Measurements from ENCODE around the gene DGAT2.

The DGAT2 gene

GRCh38 chr11:75779960-75780359 lies 11.4 kb downstream of the DGAT2 start:
- in situ Hi-C loops (cut with HindIII; ENCODE audit: low sequenced_read_pairs) = no loop called here

GRCh38 chr11:75780888-75781287 lies 12.3 kb downstream of the DGAT2 start:
- in situ Hi-C loops (cut with HindIII; ENCODE audit: low sequenced_read_pairs) = no loop called here

DNA sequence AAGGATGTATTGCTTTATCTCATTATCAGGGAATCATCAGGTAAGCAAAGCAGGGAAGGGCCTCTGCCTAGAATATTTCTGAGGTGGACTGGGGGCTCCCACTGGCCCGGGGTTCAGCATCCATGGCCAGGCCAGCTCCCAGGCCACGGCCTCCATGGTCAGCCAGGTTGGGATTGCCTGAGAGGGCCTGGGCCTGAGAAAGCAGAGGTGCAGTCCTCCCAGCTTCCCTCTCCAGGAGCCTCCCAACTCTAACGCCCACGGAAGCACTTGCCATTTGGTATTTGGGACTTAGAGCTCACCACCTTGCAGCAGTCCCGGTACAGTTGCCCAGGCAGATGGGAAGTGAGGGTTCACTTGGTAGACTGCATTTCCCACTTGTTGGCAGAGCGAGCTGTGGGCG lies 12.7 kb downstream of the DGAT2 start:
- in situ Hi-C loops (cut with HindIII; ENCODE audit: low sequenced_read_pairs) = no loop called here

DNA sequence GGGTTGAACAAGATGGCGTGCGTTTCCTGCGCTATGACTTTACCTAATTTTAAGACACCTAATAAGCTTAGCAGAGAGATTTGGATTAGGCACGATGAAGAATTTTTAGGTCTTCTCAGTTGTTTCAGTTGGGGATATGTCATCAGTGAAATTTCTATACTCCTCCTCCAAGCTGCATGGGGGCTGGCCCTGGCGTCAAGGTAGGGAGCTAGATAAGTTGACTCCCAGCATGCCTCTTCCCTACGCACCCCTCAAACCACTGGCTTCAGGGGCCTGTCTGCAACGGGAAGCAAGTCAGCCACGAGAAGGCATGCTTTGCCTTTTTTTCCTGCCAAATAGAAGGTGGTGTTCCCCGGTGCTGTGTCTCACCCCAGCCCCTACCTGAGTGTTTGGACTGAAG lies 13.3 kb downstream of the DGAT2 start:
- in situ Hi-C loops (cut with HindIII; ENCODE audit: low sequenced_read_pairs) = no loop called here

DNA sequence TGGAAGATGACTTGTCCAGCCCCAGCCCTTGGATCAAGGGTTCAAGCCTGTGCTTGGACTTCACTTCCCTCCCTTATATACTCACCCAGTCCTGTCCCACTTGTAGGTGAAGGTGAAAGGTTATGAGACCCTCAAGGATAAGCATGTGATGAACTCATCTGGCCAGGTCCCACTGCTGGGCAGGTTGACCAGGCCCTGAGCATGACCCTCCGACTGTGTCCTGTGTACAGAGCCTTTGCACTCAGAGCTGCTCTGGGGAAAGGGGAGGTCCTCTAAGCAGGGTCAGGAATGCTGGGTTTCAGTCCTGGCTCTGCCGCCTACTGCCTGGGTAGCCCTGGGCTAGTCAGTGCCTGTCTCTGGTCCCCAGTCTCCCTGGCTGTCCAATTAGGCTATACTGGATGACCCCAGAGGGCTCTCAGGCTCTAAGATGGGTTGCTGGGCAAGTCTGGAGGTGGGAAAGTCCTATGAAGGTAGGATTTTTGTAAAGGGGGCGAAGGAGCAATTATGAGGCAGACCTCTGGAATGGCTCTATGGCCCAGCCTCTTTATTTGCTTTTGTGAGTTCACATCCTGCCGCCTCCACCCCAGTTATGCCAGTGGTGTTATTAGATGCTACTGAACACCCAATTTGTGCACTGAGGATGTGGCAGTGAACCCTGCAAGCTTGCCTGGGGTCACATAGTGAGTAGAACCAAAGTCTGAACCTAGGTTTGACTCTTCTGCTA lies 14.1 kb downstream of the DGAT2 start:
- in situ Hi-C loops (cut with HindIII; ENCODE audit: low sequenced_read_pairs) = no loop called here

DNA sequence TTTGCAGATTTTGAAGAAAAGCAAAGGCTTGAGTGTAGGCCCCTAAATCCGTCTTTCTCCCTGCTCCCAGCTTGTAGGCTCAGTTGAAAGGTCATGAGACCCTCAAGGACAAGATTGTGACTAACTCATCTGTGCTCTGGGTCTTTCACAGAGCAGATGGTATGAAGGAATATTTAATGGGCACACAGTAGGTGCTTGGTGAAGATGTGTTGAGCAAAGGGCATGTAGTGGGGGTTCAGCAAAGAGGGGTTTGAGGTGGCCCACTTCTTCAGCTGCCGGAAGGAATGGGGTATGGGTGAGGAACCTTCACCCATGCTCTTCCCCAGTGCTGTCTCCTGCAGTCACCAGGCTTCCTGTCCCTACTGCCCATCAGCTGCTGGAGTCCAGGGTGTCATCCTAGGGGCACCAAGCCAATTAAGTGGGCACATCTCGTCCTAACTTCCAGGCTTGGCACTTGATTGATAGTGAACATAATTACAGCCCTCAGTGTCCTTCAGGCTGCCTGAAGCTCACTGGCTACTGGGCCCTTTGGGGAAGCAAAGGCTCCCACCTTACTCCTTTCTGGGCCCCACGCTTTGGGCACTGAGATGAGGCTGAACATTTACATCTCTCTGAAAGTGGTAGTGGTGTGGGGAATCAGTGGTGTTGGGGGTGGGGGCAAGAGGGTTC lies 15.0 kb downstream of the DGAT2 start:
- in situ Hi-C loops (cut with HindIII; ENCODE audit: low sequenced_read_pairs) = no loop called here

DNA sequence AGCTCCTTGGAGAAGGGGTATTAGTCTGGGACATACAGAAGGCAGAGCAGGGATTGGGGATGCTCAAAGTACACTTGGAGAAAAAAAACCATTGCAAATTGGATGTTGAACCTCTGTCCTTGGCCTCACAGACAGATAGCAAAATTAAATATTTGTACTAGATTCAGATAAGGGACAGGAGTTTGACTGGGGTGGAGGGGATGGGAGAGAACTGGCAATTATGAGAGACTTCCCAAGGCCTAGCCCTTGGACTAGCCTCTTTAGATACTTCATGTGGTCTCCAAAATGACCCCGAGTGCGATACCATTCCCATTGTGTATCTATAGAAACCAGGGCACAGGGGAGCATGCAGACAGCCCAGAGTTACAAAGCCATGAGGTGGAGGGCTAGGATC lies 15.5 kb downstream of the DGAT2 start:
- in situ Hi-C loops (cut with HindIII; ENCODE audit: low sequenced_read_pairs) = no loop called here

GRCh38 chr11:75784506-75784905 lies 15.9 kb downstream of the DGAT2 start:
- in situ Hi-C loops (cut with HindIII; ENCODE audit: low sequenced_read_pairs) = no loop called here

DNA sequence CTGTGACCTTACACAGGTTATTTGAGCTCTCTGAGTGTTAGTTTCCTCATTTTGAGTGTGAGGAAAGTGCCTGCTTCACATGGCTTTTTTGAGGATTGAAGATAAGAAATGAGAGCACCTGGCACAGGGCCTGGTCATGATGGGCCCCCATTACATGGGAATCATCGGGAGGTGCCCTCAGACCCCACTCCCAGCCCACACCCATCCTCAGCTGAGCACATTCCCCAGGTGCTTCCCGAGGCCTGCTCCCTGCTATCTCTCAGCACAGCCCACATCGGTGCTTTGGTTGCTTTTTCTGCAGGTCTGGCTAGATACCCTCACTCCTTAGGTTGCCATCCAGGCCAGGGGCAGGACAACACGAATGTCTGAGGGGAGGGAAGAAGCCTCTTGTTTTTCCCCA lies 16.6 kb downstream of the DGAT2 start:
- in situ Hi-C loops (cut with HindIII; ENCODE audit: low sequenced_read_pairs) = no loop called here

- in situ Hi-C loops (cut with HindIII; ENCODE audit: low sequenced_read_pairs) = no loop called here
Observed at GRCh38 chr11:75786101-75786736, 17.6 kb downstream of the DGAT2 start.

DNA sequence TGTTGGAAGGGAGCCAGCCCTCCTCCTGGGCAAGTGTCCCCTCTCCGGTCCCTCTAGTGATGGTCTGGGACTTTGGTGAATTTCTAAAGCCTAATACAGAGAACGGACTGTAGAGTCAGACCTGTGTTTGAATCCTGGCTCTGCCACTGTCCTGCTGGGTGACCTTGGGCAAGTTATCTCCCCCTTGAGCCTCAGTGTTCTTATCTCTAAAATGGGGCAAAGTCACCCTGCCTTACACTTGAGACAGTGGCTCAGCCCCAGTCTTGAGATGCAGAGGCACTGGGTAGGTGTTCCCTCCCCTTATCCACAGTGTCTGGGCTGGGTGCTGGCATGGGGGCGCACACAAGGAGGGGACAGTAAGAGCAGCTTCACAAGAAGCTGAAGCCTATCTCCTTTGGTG lies 20.9 kb downstream of the DGAT2 start:
- in situ Hi-C loops (cut with HindIII; ENCODE audit: low sequenced_read_pairs) = no loop called here

DNA sequence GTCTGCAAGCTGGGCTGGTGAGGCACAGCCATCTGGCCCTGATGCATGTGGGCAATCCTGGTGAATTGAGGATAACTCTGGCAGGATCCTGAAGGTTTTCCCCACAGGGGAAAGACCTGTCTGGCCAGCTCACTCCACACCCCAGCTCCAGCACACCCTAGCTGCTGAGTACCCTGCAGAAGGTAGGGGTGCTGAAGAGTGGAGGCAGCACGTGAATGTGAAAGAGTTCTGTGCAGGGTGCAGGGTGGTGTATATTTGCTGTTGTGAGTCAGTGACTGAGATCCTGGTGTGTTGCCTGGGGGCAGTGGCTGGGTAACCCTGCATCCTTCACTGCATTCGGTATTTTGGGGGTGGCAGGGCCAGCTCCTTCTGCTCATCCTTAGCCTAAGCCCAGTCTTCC lies 22.4 kb downstream of the DGAT2 start:
- in situ Hi-C loops (cut with HindIII; ENCODE audit: low sequenced_read_pairs) = no loop called here

- in situ Hi-C loops (cut with HindIII; ENCODE audit: low sequenced_read_pairs) = no loop called here
Observed at GRCh38 chr11:75792127-75792731, 23.7 kb downstream of the DGAT2 start.

GRCh38 chr11:75792997-75793800 lies 24.6 kb downstream of the DGAT2 start:
- in situ Hi-C loops (cut with HindIII; ENCODE audit: low sequenced_read_pairs) = no loop called here

GRCh38 chr11:75793966-75794365 lies 25.4 kb downstream of the DGAT2 start:
- in situ Hi-C loops (cut with HindIII; ENCODE audit: low sequenced_read_pairs) = no loop called here

- in situ Hi-C loops (cut with HindIII; ENCODE audit: low sequenced_read_pairs) = no loop called here
Observed at GRCh38 chr11:75795276-75796090, 26.9 kb downstream of the DGAT2 start.

DNA sequence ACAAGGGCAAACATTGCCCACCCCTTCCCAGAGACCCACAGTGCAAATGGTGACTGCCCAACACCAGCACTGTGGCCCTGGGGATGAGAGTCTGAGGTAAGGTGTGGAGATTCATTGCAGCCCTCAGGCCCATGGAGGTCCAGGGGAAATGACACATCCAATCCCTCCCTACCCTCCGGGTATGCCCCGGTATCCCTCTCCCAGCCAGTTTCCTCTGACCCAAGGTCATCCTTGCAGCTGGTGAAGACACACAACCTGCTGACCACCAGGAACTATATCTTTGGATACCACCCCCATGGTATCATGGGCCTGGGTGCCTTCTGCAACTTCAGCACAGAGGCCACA lies 27.5 kb downstream of the DGAT2 start:
- in situ Hi-C loops (cut with HindIII; ENCODE audit: low sequenced_read_pairs) = no loop called here

GRCh38 chr11:75797116-75797515 lies 28.5 kb downstream of the DGAT2 start:
- in situ Hi-C loops (cut with HindIII; ENCODE audit: low sequenced_read_pairs) = no loop called here

GRCh38 chr11:75797792-75798191 lies 29.2 kb downstream of the DGAT2 start:
- in situ Hi-C loops (cut with HindIII; ENCODE audit: low sequenced_read_pairs) = no loop called here

DNA sequence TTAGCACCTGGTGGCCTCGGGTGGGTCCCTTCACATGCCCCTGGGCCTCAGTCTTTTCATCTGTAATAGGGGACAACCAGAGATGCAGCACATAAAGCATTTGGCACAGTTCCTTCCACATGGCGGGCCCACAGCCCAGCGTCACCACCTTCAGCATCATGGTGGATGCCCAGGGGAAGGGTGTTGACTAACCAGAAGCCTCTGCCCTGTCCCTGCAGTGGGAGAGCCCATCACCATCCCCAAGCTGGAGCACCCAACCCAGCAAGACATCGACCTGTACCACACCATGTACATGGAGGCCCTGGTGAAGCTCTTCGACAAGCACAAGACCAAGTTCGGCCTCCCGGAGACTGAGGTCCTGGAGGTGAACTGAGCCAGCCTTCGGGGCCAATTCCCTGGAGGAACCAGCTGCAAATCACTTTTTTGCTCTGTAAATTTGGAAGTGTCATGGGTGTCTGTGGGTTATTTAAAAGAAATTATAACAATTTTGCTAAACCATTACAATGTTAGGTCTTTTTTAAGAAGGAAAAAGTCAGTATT lies 31.6 kb downstream of the DGAT2 start:
- in situ Hi-C loops (cut with HindIII; ENCODE audit: low sequenced_read_pairs) = no loop called here

Data from endothelial cell of hepatic sinusoid (primary cell).